ENCODE measurements around the gene KCNC2. TPM values are rescaled to one million over a fixed set of nuclear protein-coding genes. Genes with fewer than 3 reads are reported as not detected.

The KCNC2 gene
- total RNA-seq, 1 experiment from 2014 or later = not detected

DNA sequence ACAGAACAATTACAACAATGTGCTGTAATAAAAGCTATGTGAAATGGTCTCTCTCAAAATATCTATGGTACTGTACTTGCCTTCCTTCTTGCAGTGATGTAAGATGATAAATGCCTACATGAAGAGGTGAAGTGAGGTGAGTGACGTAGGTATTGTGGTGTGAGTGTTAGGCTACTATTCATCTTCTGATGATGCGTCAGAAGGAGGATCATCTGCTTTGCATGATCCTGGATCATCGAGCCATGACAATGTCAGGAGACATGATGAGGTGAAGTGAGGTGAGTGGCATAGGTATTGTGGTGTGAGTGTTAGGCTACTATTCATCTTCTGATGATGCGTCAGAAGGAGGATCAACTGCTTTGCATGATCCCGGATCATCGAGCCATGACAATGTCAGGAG lies 105.8 kb downstream of the KCNC2 start:
- intact Hi-C loops (cut with micrococcal nuclease; ENCODE audit: unreplicated experiment) = no loop called here
- no peak for DNase-seq (ENCODE audit: low read depth, low spot score)
- in situ Hi-C loops (cut with HindIII; ENCODE audit: low pct_unique_long_range_greater_than_20kb, low sequenced_read_pairs) = no loop called here
- TF ChIP-seq, protein P1, sequence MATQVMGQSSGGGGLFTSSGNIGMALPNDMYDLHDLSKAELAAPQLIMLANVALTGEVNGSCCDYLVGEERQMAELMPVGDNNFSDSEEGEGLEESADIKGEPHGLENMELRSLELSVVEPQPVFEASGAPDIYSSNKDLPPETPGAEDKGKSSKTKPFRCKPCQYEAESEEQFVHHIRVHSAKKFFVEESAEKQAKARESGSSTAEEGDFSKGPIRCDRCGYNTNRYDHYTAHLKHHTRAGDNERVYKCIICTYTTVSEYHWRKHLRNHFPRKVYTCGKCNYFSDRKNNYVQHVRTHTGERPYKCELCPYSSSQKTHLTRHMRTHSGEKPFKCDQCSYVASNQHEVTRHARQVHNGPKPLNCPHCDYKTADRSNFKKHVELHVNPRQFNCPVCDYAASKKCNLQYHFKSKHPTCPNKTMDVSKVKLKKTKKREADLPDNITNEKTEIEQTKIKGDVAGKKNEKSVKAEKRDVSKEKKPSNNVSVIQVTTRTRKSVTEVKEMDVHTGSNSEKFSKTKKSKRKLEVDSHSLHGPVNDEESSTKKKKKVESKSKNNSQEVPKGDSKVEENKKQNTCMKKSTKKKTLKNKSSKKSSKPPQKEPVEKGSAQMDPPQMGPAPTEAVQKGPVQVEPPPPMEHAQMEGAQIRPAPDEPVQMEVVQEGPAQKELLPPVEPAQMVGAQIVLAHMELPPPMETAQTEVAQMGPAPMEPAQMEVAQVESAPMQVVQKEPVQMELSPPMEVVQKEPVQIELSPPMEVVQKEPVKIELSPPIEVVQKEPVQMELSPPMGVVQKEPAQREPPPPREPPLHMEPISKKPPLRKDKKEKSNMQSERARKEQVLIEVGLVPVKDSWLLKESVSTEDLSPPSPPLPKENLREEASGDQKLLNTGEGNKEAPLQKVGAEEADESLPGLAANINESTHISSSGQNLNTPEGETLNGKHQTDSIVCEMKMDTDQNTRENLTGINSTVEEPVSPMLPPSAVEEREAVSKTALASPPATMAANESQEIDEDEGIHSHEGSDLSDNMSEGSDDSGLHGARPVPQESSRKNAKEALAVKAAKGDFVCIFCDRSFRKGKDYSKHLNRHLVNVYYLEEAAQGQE (IDR thresholded peaks at IDR 0.05; ENCODE audit: insufficient read depth in 1 of 2, low read depth in 2 of 2, low read length in 1 of 2) = no peak
- TF ChIP-seq SIN3A (IDR thresholded peaks at IDR 0.05; ENCODE audit: borderline replicate concordance, insufficient read depth, low read depth, low read length) (no peak), TCF7L2 (IDR thresholded peaks at IDR 0.05; ENCODE audit: low read depth, low read length) (no peak), POLR2AphosphoS5 (IDR thresholded peaks at IDR 0.05; ENCODE audit: low read depth, low read length) (no peak)
- TF ChIP-seq, protein P2, sequence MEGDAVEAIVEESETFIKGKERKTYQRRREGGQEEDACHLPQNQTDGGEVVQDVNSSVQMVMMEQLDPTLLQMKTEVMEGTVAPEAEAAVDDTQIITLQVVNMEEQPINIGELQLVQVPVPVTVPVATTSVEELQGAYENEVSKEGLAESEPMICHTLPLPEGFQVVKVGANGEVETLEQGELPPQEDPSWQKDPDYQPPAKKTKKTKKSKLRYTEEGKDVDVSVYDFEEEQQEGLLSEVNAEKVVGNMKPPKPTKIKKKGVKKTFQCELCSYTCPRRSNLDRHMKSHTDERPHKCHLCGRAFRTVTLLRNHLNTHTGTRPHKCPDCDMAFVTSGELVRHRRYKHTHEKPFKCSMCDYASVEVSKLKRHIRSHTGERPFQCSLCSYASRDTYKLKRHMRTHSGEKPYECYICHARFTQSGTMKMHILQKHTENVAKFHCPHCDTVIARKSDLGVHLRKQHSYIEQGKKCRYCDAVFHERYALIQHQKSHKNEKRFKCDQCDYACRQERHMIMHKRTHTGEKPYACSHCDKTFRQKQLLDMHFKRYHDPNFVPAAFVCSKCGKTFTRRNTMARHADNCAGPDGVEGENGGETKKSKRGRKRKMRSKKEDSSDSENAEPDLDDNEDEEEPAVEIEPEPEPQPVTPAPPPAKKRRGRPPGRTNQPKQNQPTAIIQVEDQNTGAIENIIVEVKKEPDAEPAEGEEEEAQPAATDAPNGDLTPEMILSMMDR (IDR thresholded peaks at IDR 0.05) = no peak
- Histone ChIP-seq H3K27me3 (ENCODE audit: control insufficient read depth, insufficient read depth, low read length) (no peaks in the 10 kb centered on the region), H3K36me3 (ENCODE audit: control insufficient read depth, insufficient read depth, low read length) (no peaks in the 10 kb centered on the region), H3K4me3 (ENCODE audit: low read depth in 2 of 2, low read length in 2 of 2) (no peak overlapping the region), H3K4me1 (ENCODE audit: control insufficient read depth, insufficient read depth, low read length) (no peaks in the 10 kb centered on the region), H3K27ac (ENCODE audit: low read length) (no peak overlapping the region), H3K9me3 (ENCODE audit: control insufficient read depth, insufficient read depth, low read depth, low read length) (no peaks in the 10 kb centered on the region)
- BruUV-seq (replicated peaks) = no TSS peak
- POLR2A ChIA-PET = interaction anchor here (0.6 kb wide), 1 partner anchor 27 kb away, joined by 7 read pairs; no protein-coding TSS in a partner anchor
- CTCF ChIA-PET = no interaction called here
- ATAC-seq = no peak

DNA sequence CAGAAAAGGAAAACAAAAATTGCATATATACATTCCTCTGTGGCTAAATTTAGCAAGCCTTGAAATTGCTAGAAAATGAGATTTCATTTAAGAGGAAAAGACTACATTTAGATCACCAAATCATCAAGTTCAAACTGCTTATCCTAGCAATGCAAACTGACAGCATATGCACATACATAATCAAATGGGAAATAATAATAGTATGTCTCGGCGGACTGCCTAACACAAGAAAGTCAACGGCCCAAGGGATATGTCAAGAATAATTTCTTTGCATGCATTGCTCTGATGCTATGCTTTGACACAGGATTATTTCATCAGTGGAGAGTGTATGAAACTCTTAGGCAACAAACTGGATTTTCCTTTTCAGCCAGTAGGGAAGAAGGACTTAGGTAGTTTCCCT lies 107.9 kb downstream of the KCNC2 start:
- H3K27ac ChIP-seq (ENCODE audit: low read length) = no peak overlapping the region
- no peaks in the 10 kb centered on the region for H3K27me3 ChIP-seq (ENCODE audit: control insufficient read depth, insufficient read depth, low read length)
- DNase-seq (ENCODE audit: low read depth, low spot score) = no peak
- no peak for ATAC-seq
- no peaks in the 10 kb centered on the region for H3K4me1 ChIP-seq (ENCODE audit: control insufficient read depth, insufficient read depth, low read length)
- H3K4me3 ChIP-seq (ENCODE audit: low read depth in 2 of 2, low read length in 2 of 2) = no peak overlapping the region
- in situ Hi-C loops (cut with HindIII; ENCODE audit: low pct_unique_long_range_greater_than_20kb, low sequenced_read_pairs) = no loop called here
- ChIA-PET POLR2A (no interaction called here), CTCF (no interaction called here)
- no peak for TF ChIP-seq SIN3A (IDR thresholded peaks at IDR 0.05; ENCODE audit: borderline replicate concordance, insufficient read depth, low read depth, low read length)
- no peak for TF ChIP-seq TCF7L2 (IDR thresholded peaks at IDR 0.05; ENCODE audit: low read depth, low read length)
- TF ChIP-seq, protein P2 (IDR thresholded peaks at IDR 0.05) = no peak
- TF ChIP-seq POLR2AphosphoS5 (IDR thresholded peaks at IDR 0.05; ENCODE audit: low read depth, low read length) = no peak
- TF ChIP-seq, protein P1 (IDR thresholded peaks at IDR 0.05; ENCODE audit: insufficient read depth in 1 of 2, low read depth in 2 of 2, low read length in 1 of 2) = no peak
- intact Hi-C loops (cut with micrococcal nuclease; ENCODE audit: unreplicated experiment) = no loop called here
- no TSS peak for BruUV-seq (replicated peaks)
- H3K36me3 ChIP-seq (ENCODE audit: control insufficient read depth, insufficient read depth, low read length) = no peaks in the 10 kb centered on the region
- H3K9me3 ChIP-seq (ENCODE audit: control insufficient read depth, insufficient read depth, low read depth, low read length) = no peaks in the 10 kb centered on the region
